HepG2 (cell line): ENCODE measurements around the gene PSMD2. TPM values are rescaled to one million over a fixed set of nuclear protein-coding genes. Genes with fewer than 3 reads are reported as not detected.
A peak's percentile ranks its signal among the peaks of the same experiment; 100 is the strongest.

Source experiments
- CBX5 ChIP-seq: sonication (generic); formaldehyde crosslinking; IDR thresholded peaks from 2 replicates; pipeline ENCODE4 v1.4.0; 2020; ENCODE audit warnings: missing genetic modification reagents, borderline replicate concordance
- CEBPG ChIP-seq: IDR thresholded peaks from 2 replicates; pipeline ENCODE4 v1.6.1; 2016
- FOXA1 ChIP-seq, 2 experiments: fragments of 450-650 bp in 1 of 2; sonication (generic) in 1 of 2; formaldehyde crosslinking in 1 of 2; IDR thresholded peaks; 2 replicates each; pipeline versions ENCODE4 v1.4.0 to v1.6.1; 2016 to 2020; ENCODE audit warnings: missing genetic modification reagents in 1 of 2
- HNRNPL ChIP-seq: fragments of 200-400 bp; formaldehyde crosslinking; IDR thresholded peaks from 2 replicates; pipeline ENCODE4 v1.6.1; 2017; ENCODE audit warnings: mild to moderate bottlenecking, low read depth, low read length
- MIER2 ChIP-seq: IDR thresholded peaks from 2 replicates; pipeline ENCODE4 v1.6.1; 2016; ENCODE audit warnings: missing biosample characterization, missing genetic modification reagents
- PAF1 ChIP-seq: IDR thresholded peaks from 2 replicates; pipeline ENCODE4 v1.6.1; 2016; ENCODE audit warnings: missing genetic modification reagents, missing compliant biosample characterization
- SALL1 ChIP-seq: sonication (generic); formaldehyde crosslinking; IDR thresholded peaks from 2 replicates; pipeline ENCODE4 v1.8.0; 2022; ENCODE audit warnings: mild to moderate bottlenecking, missing genetic modification reagents
- SIX4 ChIP-seq: sonication (generic); formaldehyde crosslinking; IDR thresholded peaks from 2 replicates; pipeline ENCODE4 v1.4.0; 2020; ENCODE audit warnings: missing genetic modification reagents
- SMYD3 ChIP-seq: sonication (generic); formaldehyde crosslinking; IDR thresholded peaks from 2 replicates; pipeline ENCODE4 v1.8.1; 2023; ENCODE audit warnings: mild to moderate bottlenecking, missing genetic modification reagents
- SOX13 ChIP-seq, 3 experiments: fragments of 450-650 bp in 1 of 3; sonication (generic) in 1 of 3; formaldehyde crosslinking in 1 of 3; IDR thresholded peaks in 2 of 3; conservative IDR thresholded peaks in 1 of 3; 2 replicates each; pipeline versions ENCODE4 v1.5.0 to v1.6.1; 2016 to 2020; ENCODE audit warnings: antibody characterized with exemption in 1 of 3, mild to moderate bottlenecking in 1 of 3, missing compliant biosample characterization in 1 of 3, missing genetic modification reagents in 1 of 3, moderate library complexity in 1 of 3
- STAG1 ChIP-seq: sonication (generic); formaldehyde crosslinking; IDR thresholded peaks from 2 replicates; pipeline ENCODE4 v1.4.0; 2020; ENCODE audit warnings: missing genetic modification reagents
- SUZ12 ChIP-seq: fragments of 150-350 bp; IDR thresholded peaks from 2 replicates; pipeline ENCODE4 v1.6.1; 2014; ENCODE audit warnings: low read depth, low read length
- TCF7L2 ChIP-seq: IDR thresholded peaks from 2 replicates; pipeline ENCODE4 v1.6.1; 2011; ENCODE audit warnings: mild to moderate bottlenecking, low read depth, low read length, moderate library complexity
- TFE3 ChIP-seq: IDR thresholded peaks from 2 replicates; pipeline ENCODE4 v1.6.1; 2016
- TRIM24 ChIP-seq: sonication (generic); formaldehyde crosslinking; IDR thresholded peaks from 2 replicates; pipeline ENCODE4 v1.8.0; 2022; ENCODE audit warnings: mild to moderate bottlenecking, missing genetic modification reagents
- ZBTB4 ChIP-seq: sonication (generic); formaldehyde crosslinking; IDR thresholded peaks from 2 replicates; pipeline ENCODE4 v1.4.0; 2020; ENCODE audit warnings: missing genetic modification reagents, mild to moderate bottlenecking, borderline replicate concordance
- ZFP91 ChIP-seq: sonication (generic); formaldehyde crosslinking; IDR thresholded peaks from 2 replicates; pipeline ENCODE4 v1.9.0; 2022; ENCODE audit warnings: missing genetic modification reagents, mild to moderate bottlenecking, borderline replicate concordance
- ZNF205 ChIP-seq: IDR thresholded peaks from 2 replicates; pipeline ENCODE4 v1.6.1; 2018; ENCODE audit warnings: missing biosample characterization, missing genetic modification reagents
- ZNF335 ChIP-seq: sonication (generic); formaldehyde crosslinking; IDR thresholded peaks from 2 replicates; pipeline ENCODE4 v1.4.0; 2020; ENCODE audit warnings: missing genetic modification reagents
- ZNF34 ChIP-seq: sonication (generic); formaldehyde crosslinking; IDR thresholded peaks from 2 replicates; pipeline ENCODE4 v1.4.0; 2020; ENCODE audit warnings: mild to moderate bottlenecking, missing genetic modification reagents, borderline replicate concordance
- ZNF382 ChIP-seq: sonication (generic); formaldehyde crosslinking; IDR thresholded peaks from 2 replicates; pipeline ENCODE4 v1.5.0; 2020; ENCODE audit warnings: missing genetic modification reagents, mild to moderate bottlenecking, borderline replicate concordance
- ZNF660 ChIP-seq: sonication (generic); formaldehyde crosslinking; IDR thresholded peaks from 2 replicates; pipeline ENCODE4 v1.5.1; 2020; ENCODE audit warnings: mild to moderate bottlenecking, low read depth, missing genetic modification reagents, borderline replicate concordance
- ZNF724P ChIP-seq: sonication (generic); formaldehyde crosslinking; IDR thresholded peaks from 2 replicates; pipeline ENCODE4 v1.8.0; 2022; ENCODE audit warnings: missing genetic modification reagents, borderline replicate concordance
- ZSCAN22 ChIP-seq: sonication (generic); formaldehyde crosslinking; IDR thresholded peaks from 2 replicates; pipeline ENCODE4 v1.4.0; 2020; ENCODE audit warnings: mild to moderate bottlenecking, missing genetic modification reagents
- polyA plus RNA-seq, 8 experiments: library from polyadenylated mRNA; depleted of rRNA in 3 of 8; stranded (reverse) in 7 of 8; unstranded in 1 of 8; fragments of >200 nt; fragmentation: Illumina TruSeq in 4 of 8; extraction: Trizol in 4 of 8; gene quantifications; 2 replicates each; pipeline versions ENCODE4 v1.2.1 to v1.2.3, GENCODE V29; 2011 to 2016; ENCODE audit warnings: low read depth in 4 of 8, missing spikeins in 1 of 8, mixed read lengths in 1 of 8; ENCODE audit not compliant: insufficient read depth in 1 of 8
- total RNA-seq, 5 experiments: library from RNA; depleted of rRNA; stranded (reverse); fragments of >200 nt; fragmentation: Illumina TruSeq; extraction: Trizol; gene quantifications; 2 replicates each; pipeline ENCODE4 v1.2.3, GENCODE V29; 2016; ENCODE audit warnings: low read depth in 1 of 5

Gene PSMD2
- total and polyA plus RNA-seq, 2 of the 13 experiments (the other 11 are each of a cell fraction or from before 2014, with no cell fraction given) = 125 to 200 TPM

GRCh38 chr3:184336547-184337398 is 37.7 kb downstream of the PSMD2 start (continued):
- TF ChIP-seq ZNF205 (CRISPR knock-in tag) (no peak), ZFP91 (CRISPR knock-in tag) (peak; percentile 64; the same call in 1 of the 2 replicates), SOX13 (IDR thresholded peaks at IDR 0.05) (no peak), SOX13 (CRISPR knock-in tag; conservative IDR thresholded peaks at IDR 0.05 in 1 of 2, IDR thresholded peaks at IDR 0.05 in 1 of 2) (no peak), SIX4 (CRISPR knock-in tag) (no peak), ZNF660 (CRISPR knock-in tag) (no peak), ZSCAN22 (no peak), ZNF724P (CRISPR knock-in tag) (0 out of 2 replicates have a peak, but pooled peaks have one; percentile 43), TFE3 (CRISPR knock-in tag) (0 out of 2 replicates have a peak, but pooled peaks have one; percentile 13), ZBTB4 (CRISPR knock-in tag) (no peak), ZNF382 (no peak), PAF1 (no peak), CEBPG (CRISPR knock-in tag) (no peak), TCF7L2 (no peak), TRIM24 (no peak), SUZ12 (peak; percentile 27; the same call in 1 of the 2 replicates), STAG1 (CRISPR knock-in tag) (no peak), ZNF335 (no peak), SALL1 (CRISPR knock-in tag) (peak; percentile 48), CBX5 (peak; percentile 11; the same call in 1 of the 2 replicates), FOXA1 (IDR thresholded peaks at IDR 0.05) (no peak), FOXA1 (CRISPR knock-in tag; IDR thresholded peaks at IDR 0.05) (no peak), MIER2 (CRISPR knock-in tag) (no peak), SMYD3 (CRISPR knock-in tag) (no peak), HNRNPL (no peak), ZNF34 (CRISPR knock-in tag) (no peak)
